ENCODE data around the gene PRR18.
"Not testable (repeated sequence)": the region's sequence is repeated elsewhere in the genome, so short reads cannot be mapped to it uniquely, and the experiment has no call there.

PRR18 gene, protein sequence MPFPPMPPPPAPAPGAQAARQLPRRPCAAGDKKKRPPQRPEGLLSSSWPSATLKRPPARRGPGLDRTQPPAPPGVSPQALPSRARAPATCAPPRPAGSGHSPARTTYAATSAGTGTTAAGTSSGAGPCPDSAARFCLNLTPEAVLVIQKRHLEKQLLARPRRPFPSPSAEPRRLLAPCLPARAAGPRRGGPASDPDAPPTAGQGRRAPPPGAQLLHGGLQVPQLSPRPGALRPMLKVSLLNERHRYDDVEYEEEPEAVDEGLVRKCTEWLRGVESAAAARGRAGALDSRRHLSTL

DNA sequence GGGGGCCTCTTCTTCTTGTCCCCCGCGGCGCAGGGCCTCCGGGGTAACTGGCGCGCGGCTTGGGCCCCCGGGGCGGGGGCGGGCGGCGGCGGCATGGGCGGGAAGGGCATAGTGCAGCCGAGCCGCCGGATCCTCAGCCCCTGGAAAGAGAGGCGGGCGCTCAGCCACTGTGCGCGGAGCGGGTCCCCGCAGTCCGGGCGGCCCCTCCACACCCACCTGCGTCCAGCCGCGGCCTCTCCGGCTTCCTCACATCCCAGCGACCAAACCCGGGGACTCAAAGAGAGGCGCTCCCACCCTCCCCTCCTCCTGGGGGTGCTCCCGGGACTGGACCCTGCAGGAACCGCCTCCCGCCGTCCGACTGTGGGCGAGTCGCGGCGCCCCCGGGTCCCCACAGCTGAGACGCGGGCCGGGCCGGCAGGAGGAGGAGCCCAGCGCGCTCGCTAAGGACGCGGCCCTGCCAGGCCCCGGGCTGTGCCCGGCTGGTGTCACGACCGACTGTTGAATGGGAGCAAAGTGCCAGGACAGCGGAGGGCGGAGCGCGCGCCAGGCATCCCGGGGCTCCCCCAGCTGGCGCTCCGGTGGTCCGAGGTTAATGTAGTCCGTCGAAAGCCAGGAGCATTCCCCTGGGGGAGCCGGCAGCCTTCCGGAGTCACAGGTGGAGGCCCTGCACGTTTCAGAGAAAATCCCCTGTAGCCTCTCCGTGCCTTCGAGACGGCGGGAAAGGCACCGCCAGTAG lies at the start of gene PRR18:
TSS of gene PRR18 (minus strand) at position 360 of the 736 bp plus-strand sequence. CDS start at position 110, 250 bp downstream.
- peak; percentile 42 for DNase-seq (ENCODE audit: low spot score)

DNA sequence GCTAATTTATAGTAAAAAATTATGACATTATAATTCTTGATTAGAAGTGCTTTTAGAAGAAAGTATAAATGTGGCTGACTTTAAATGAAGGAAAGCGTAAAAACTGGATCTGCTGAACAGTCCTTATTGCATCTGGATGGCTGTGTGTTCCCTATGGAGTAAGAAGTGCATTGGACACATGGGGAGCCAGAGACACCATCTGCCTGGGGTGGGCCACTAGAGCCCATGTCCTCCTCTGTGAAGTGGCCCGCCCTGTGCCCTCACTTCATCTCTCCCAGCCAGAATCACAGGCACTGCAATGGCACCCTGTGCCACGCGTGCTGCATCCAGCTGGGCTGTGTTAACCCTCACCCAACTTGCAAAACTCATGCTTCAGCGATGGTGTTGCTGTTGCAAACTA lies 47.4 kb upstream of the PRR18 start:
- DNase-seq (ENCODE audit: low spot score) = no peak

DNA sequence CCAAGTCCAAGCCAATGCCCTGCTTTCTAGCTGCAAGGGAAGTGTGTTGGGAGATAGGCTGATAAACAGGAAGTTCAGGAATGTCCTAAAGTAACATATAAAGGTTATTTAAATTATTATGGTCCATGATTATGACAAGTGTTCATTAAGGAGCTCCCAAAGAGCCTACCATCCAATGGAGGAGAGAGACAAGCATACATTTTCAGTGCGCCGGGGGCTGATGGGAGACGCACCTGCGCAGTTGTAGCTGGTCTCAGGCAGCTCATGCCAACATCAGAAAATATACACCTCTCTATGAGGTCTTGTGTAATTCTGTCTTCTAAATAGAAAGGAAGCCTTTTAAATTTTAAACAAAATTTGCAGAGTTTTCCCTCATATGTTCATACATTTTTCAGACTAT lies 46.8 kb upstream of the PRR18 start:
- DNase-seq (ENCODE audit: low spot score) = no peak

DNA sequence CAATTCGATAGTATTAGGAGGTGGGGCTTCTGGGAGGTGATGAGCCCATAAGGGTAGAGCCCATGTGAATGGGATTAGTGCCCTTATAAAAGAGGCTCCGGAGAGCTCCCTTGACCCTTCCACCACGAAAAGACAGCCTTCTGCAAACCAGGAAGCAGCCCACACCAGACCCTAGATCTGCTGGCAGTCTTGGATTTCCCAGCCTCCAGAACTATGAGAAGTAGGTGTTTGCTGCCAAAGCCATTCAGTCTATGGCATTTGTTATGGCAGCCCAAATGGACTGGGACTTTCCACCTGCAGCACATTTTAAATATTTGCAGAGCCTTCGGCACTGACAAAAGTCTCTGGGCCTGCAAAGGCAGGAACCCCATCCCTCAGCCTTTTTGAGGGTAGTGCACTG lies 46.0 kb upstream of the PRR18 start:
- DNase-seq (ENCODE audit: low spot score) = no peak

DNA sequence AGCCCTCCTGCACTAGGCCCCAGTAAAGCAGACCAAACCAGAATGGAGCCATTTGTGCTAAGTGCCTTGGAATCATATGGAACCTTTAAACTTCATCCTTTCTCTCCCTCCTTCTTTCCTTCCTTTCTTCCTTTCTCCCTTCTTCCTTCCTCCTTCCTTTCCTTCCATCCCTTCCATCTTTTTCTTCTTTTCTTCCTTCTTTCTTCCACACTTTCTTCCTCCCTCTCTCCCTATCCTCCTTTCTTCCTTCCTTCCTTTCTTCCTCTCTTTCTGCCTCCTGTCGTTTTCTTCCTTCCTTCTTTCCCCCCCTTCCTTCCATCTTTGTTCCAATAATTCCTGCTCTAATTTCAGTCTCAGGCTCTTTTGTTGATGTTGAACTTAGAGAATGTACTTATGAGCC lies 45.3 kb upstream of the PRR18 start:
- no peak for DNase-seq (ENCODE audit: low spot score)

DNA sequence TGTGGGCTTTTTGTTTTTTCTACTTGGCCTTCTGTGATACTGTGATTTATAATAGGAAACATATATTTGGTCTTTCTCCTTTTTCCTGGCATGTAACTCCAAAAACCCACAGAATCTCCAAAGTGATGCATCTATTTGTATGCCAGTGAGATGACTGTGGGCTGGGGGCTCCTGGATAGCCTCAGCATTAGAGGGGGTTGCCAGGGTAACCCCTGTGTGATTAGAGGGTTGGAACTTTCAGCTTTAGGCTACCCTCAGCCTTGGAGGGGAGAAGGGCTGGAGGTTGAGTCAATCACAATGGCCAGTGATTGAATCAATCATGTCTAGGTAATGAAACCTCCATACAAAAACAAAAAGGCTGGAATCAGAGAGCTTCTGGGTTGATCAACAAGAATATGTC lies 44.7 kb upstream of the PRR18 start:
- no peak for DNase-seq (ENCODE audit: low spot score)

DNA sequence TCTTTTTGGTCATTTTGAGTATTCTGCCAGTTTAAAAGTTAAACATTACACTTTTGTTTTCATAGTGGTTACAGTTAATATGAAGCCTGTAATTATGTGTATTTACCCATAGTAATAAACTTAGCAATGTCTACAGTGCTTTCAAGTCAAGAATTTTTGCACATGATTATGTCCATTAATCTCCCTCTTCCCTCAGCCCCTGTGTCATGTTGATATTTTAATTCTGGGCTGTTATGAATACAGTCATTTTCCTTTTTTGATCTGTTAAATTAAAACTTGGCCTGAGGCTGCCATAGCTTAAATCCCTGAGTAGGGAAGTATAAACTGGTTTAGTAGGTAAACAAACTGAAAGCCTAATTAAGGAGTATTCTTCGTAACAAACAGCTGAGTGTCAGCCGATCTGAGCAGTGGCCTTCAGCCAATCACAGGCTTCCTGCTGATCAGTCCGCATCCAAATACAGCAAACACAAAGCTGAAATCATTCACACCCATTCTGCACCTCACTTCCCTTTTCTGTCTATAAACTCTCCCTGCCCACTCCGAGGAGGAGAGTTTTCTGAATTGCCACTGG lies 43.6 kb upstream of the PRR18 start:
- DNase-seq (ENCODE audit: low spot score) = peak; percentile 22

DNA sequence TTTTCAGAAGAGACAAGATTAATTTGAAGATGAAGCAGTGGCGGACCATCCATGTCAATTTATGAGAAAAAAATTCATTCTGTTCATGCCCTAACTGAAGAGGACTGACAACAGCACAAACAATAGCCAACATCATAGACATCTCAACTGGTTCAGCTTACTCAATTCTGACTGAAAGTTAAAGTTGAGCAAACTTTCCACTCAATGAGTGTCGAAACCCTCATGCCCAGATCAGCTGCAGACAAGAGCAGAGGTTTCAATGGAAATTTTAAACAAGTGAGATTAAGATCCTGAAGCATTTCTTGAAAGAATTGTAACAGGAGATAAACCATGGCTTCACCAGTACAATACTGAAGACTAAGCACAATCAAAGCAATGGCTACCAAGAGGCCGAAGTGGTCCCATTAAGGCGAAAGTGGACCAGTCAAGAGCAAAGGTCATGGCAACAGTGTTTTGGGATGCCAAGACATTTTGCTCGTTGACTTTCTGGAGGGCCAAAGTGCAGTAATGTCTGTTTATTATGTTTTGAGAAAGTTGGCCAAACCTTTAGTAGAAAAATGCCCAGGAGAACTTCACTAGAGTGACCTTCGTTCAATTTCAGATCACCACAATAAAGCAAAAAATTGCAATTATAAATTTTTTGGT lies 40.2 kb upstream of the PRR18 start:
- no peak for DNase-seq (ENCODE audit: low spot score)

DNA sequence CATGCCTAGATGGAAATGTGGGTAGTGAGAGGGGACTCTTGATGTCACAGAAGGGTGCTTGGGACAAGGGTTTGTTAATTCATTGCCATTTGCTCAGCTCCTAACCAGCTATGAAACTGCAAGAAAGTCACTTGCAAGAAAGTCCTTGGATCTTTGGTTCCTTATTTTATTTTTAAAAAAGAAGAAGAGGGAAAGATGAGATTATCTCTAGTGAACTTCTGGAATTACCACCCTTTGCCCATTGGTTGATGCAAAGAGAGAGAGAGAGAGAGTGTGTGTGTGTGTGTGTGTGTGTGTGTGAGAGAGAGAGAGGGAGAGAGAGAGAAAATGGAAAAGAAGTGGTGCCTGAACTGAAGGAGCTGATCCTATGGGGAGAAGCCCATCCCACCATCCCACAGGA lies 38.8 kb upstream of the PRR18 start:
- DNase-seq (ENCODE audit: low spot score) = no peak

DNA sequence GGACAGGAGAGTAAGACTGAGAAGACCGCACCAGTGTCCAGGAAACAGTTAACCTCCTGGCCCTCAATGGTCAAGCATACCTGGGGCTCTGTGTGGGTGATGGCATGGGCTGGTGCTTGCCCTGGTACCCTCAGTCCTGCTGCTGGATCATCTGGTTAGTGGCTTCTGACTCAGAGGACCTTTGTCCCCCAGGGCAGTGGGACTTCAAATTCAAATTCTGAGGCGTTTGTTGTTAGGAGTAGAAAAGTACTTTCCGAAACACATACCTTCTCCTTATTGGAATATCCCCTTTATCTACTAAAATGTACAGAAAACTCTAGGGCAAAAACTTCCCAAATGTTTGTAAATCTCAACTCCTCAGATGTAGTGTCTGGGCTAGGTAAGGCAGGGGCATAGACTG lies 38.3 kb upstream of the PRR18 start:
- no peak for DNase-seq (ENCODE audit: low spot score)

DNA sequence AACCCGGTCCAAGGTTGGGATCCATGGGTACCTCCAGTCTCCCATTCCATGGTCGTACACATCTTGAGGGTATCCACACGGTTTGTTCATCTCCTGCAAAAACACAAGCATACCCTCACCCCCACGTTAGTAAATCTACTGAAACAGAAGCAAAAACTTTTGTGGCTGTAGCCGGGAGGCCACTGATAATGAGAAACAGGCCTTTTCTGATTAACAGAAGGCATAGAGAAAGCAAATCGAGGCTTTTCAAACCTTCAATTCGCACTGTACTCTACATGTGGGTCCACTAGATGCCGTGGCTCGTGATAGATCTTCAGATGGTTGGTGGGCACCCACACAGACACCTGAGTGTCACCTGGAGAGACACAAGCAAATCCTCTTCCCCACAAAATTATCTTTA lies 37.5 kb upstream of the PRR18 start:
- DNase-seq (ENCODE audit: low spot score) = not testable (repeated sequence)

DNA sequence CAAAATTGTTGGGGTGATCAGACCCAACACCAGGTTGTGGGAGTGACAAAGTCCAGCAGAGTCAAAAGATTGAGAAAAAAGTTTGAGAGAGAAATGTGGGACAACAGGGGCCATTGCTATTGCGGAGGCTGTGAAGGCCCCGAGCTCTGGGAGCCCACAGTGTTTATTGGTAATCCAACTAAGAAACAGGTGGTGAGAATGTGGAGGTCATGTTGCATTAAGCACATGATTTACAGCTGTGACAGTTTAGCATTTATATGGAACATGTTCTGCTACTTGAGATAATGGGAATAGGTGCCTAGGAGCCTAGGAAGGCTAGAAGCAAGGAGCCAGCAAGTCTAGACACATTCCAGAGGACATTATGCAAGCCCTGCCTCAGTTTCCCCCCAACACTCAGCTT lies 36.7 kb upstream of the PRR18 start:
- not testable (repeated sequence) for DNase-seq (ENCODE audit: low spot score)

DNA sequence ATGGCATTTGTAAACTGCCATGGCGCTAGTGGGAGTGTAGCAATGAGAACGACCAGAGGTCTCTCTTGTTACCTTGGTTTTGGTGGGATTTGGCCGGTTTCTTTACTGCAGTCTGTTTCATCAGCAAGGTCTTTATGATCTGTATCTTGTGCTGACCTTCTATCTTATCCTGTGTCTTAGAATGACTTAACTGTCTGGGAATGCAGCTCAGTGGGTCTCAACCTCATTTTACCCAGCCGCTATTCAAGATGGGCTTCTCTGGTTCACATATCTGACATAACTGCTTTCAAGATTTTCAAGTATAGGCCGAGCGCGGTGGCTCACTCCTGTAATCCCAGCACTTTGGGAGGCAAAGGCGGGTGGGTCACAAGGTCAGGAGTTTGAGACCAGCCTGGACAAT lies 36.0 kb upstream of the PRR18 start:
- no peak for DNase-seq (ENCODE audit: low spot score)

DNA sequence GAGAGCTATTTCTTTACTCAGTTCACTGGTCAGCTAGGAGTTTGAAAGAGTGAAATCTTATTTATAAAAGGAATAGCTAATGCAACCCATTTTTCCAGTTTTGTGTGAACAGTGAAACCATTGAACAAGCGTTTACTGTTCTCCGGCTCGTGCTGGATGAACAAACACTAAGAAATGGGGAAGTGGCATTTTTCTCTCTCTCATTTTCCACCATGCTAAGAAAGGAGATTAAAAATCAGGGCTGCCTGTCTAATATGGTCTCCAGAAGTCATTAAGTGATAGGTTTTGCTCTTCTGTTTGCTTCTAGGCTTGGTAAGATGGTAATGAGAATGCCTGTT lies 34.9 kb upstream of the PRR18 start:
- no peak for DNase-seq (ENCODE audit: low spot score)

DNA sequence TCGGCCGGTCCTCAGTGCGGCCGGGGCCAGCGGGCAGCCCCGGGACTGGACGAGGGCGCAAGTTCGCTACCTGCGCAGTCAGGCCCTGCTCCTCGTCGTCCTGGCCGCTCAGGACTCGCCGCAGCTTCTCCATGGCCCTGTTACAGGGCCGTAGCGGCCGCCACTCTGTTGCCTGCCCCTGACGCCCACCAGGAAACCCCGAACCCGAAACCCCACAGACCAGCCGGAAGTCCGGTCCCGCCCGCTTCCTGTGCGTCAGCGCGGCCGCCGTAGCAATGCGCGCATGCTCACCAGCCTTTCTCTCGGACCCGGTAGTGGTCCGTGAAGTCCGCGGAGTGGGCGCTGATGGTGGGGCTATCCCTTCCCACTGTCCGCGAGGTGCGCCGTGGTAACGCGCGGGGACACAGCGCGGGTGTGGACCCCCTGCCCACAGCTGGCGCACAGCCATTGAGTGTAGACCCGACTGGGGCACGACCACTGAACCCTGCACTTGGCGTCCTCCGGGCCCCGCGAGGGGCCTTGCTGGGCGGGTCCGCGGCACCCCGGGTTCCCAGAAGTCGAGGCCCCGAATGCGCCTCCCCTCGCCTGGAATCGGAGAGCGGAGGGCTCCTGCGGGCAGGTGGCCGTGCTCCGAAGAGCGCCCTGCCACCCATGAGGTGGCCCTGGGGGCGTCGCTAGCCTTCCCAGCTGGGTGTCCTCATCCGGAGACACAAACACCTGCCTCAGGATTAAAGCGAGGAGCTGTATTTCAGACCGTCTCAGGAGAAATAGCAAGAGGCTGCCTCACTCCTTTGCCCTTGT lies 34.4 kb upstream of the PRR18 start, which contains the start of gene SFT2D1:
TSS of gene SFT2D1 (minus strand) at position 197 of the 801 bp plus-strand sequence. CDS start at position 133, 64 bp downstream.
- DNase-seq (ENCODE audit: low spot score) = peak; percentile 60

DNA sequence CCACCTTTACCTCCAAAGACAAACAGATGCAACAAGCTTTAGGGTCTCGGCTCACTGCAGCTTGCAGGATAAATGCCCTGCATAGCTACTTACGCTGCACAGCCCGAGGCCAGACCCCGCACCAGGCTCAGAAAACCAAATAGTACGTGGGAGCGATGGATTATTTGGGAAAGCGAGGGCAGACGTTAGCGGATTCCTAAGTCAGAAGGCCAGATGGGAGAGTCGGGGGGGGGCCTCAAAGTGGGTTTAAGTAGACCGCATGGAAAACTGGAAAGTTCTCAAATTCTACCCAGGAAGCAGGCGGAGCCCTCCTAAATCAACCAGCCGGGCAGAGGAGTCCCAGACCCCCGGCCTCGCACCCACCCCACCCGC lies 33.8 kb upstream of the PRR18 start:
- no peak for DNase-seq (ENCODE audit: low spot score)

DNA sequence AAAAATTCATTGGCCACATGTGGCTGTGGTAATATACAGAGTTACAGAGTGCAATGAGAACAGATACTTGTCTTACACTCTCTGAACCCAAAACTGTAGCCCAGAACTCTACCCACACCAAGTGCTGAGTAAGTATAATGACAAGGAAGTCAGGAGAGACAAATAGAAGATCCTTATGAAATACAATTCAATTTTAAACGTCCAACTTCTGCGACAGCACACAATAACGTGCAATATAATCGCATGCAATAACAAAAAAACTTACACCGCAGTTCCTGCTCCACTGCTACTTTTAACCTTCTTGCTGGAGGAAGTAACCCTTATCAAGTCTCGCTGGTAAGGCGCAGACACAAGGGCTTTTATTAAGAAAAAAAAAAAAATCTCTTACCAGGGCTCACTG lies 33.3 kb upstream of the PRR18 start:
- no peak for DNase-seq (ENCODE audit: low spot score)

DNA sequence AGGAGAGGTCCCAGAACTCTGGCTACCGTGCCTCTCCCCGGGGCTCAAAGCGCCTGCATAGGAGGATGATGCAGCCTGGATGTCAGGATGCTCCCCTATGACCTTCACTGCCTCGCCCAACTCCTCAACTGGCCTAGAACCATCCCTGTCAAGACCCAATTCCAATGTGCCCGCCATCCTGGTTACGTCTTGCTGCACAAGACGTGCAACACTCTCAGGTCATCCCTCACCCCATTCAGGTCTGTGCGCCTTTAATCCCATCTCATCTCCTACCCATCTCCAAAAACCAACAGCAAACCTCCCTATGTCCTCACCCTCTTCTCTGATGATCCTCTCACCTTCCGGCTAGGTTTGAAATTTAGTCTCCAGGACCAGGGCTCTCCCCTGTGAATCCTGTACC lies 30.7 kb upstream of the PRR18 start:
- no peak for DNase-seq (ENCODE audit: low spot score)

DNA sequence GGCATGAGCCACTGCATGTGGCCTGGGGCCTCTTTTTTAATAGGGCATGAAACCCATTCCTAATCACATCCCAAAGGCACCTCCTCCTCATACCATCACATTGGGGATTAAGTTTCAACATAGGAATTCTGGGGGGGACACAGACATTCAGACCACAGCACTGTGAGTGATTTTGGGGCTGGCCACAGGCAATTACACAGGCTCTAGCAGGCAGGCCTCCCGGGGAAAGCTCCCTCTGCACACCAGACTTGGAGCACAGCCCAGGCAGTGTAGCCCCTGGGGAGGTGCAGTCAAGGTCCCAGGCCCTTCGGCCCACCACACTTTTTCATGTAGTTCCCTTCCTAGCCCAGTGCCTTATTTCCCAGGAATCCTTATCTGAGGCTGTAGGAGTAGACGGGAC lies 28.7 kb upstream of the PRR18 start:
- no peak for DNase-seq (ENCODE audit: low spot score)

DNA sequence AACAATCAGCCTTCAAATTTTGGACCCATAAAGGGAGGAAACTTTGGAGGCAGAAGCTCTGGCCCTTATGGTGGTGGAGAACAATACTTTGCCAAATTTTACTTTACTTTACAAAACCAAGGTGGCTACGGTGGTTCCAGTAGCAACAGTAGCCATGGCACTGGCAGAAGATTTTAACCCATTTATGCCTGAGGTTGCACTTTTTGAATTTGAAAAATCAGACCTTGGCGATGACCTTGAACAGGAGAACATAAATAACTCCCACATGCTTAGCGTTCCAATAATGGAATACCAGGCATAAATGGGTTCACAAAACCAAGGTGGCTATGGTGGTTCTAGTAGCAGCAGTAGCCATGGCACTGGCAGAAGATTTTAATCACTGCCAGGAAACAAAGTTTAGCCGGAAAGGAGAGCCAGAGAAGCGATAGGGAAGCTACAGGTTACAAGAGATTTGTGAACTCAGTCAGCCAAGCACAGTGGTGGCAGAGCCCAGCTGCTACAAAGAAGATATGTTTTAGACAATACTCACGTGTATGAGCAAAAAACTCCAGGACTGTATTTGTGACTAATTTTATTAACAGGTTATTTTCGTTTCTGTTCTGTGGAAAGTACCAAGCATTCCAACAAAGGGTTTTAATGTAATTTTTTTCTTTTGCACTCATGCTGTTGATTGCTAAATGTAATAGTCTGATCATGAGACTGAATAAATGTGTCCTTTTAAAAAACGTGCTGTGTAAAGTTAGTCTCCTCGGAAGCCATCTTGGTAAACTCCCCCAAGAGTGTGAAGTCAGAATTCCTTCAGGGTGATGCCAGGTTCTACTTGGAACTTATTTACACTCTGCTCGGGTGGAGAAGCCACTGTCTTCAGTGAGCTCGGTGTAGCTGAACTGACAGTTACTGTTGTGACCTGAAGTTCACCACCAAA lies 27.4 kb upstream of the PRR18 start:
- no peak for DNase-seq (ENCODE audit: low spot score)

DNA sequence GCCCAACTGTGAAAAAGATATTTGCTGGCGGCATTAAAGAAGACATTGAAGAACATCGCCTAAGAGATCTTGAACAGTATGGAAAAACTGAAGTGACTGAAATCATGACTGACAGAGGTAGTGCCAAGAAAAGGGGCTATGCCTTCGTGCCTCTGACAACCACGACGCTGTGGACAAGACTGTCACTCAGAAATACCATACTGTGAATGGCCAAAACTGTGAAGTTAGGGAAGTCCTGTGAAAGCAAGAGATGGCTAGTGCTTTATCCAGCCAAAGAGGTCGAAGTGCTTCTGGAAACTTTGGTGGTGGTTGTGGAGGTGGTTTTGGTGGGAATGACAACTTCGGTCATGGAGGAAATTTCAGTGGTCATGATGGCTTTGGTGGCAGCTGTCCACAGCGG lies 26.7 kb upstream of the PRR18 start:
- no peak for DNase-seq (ENCODE audit: low spot score)
